Liver (tissue), 9 donors: ENCODE results near the gene CCDC110. TPM values are rescaled to one million over a fixed set of nuclear protein-coding genes. Genes with fewer than 3 reads are reported as not detected.
A peak's percentile ranks its signal among the peaks of the same experiment; 100 is the strongest.

Experiments used
- DNase-seq: peaks from one replicate; pipeline ENCODE4 v3.0.0-alpha.2; 2017; ENCODE audit warnings: low spot score
- H3K27ac ChIP-seq, 2 donors: one replicate each; pipeline ENCODE4 v1.7.0; 2013; ENCODE audit warnings: inconsistent platforms in 2 of 2, low read length in 2 of 2, control low read depth in 1 of 2, low read depth in 1 of 2, mild to moderate bottlenecking in 1 of 2
- H3K27me3 ChIP-seq, 4 donors: one replicate each; pipeline versions ENCODE4 v1.6.1 to v1.7.0; 2013; ENCODE audit warnings: low read length in 3 of 4, inconsistent platforms in 1 of 4, mild to moderate bottlenecking in 1 of 4, moderate library complexity in 1 of 4; ENCODE audit not compliant: control insufficient read depth in 4 of 4, insufficient read depth in 4 of 4
- H3K36me3 ChIP-seq, 4 donors: one replicate each; pipeline versions ENCODE4 v1.6.1 to v1.7.0; 2013; ENCODE audit warnings: low read length in 3 of 4, mild to moderate bottlenecking in 3 of 4, low read depth in 1 of 4, moderate library complexity in 1 of 4; ENCODE audit not compliant: control insufficient read depth in 4 of 4, insufficient read depth in 3 of 4
- H3K4me1 ChIP-seq, 4 donors: one replicate each; pipeline versions ENCODE4 v1.6.1 to v1.7.0; 2013; ENCODE audit warnings: low read length in 3 of 4, mild to moderate bottlenecking in 3 of 4, moderate library complexity in 1 of 4; ENCODE audit not compliant: control insufficient read depth in 4 of 4, insufficient read depth in 4 of 4
- H3K4me3 ChIP-seq, 3 donors: one replicate each; pipeline versions ENCODE4 v1.6.1 to v1.7.0; 2013; ENCODE audit warnings: low read length in 3 of 3, control low read depth in 1 of 3, low read depth in 1 of 3, mild to moderate bottlenecking in 1 of 3
- H3K9ac ChIP-seq, 2 donors: one replicate each; pipeline ENCODE4 v1.7.0; 2013; ENCODE audit warnings: low read length in 2 of 2, mild to moderate bottlenecking in 2 of 2, moderate library complexity in 2 of 2, control low read depth in 1 of 2, low read depth in 1 of 2
- H3K9me3 ChIP-seq, 4 donors: one replicate each; pipeline versions ENCODE4 v1.6.1 to v1.7.0; 2013; ENCODE audit warnings: low read length in 3 of 4; ENCODE audit not compliant: control insufficient read depth in 4 of 4
- CTCF ChIP-seq: fragments of 150-350 bp; IDR thresholded peaks from 2 replicates; pipeline ENCODE4 v1.5.1; 2017; ENCODE audit warnings: improper control_type of control experiment, low read depth, low read length; ENCODE audit not compliant: missing input control
- EGR1 ChIP-seq, 2 donors: IDR thresholded peaks; 2 replicates each; pipeline ENCODE4 v1.6.1; 2016 to 2018; ENCODE audit warnings: antibody characterized with exemption in 2 of 2, low read depth in 2 of 2
- FOXA1 ChIP-seq: IDR thresholded peaks from 2 replicates; pipeline ENCODE4 v1.6.1; 2016; ENCODE audit warnings: antibody characterized with exemption
- FOXA2 ChIP-seq: IDR thresholded peaks from 2 replicates; pipeline ENCODE4 v1.6.1; 2016; ENCODE audit warnings: antibody characterized with exemption
- GABPA ChIP-seq, 2 donors: IDR thresholded peaks in 1 of 2; conservative IDR thresholded peaks in 1 of 2; 2 replicates each; pipeline ENCODE4 v1.6.1; 2016; ENCODE audit warnings: antibody characterized with exemption in 2 of 2, mild to moderate bottlenecking in 1 of 2, moderate library complexity in 1 of 2
- HNF4A ChIP-seq, 2 donors: conservative IDR thresholded peaks; 2 replicates each; pipeline ENCODE4 v1.6.1; 2016; ENCODE audit warnings: antibody characterized with exemption in 2 of 2, mild to moderate bottlenecking in 2 of 2
- HNF4G ChIP-seq: IDR thresholded peaks from 2 replicates; pipeline ENCODE4 v1.6.1; 2016; ENCODE audit warnings: antibody characterized with exemption
- JUND ChIP-seq, 2 donors: IDR thresholded peaks; 2 replicates each; pipeline ENCODE4 v1.6.1; 2016; ENCODE audit warnings: antibody characterized with exemption in 2 of 2
- MAX ChIP-seq: IDR thresholded peaks from 2 replicates; pipeline ENCODE4 v1.6.1; 2016; ENCODE audit warnings: antibody characterized with exemption
- NR2F2 ChIP-seq: IDR thresholded peaks from 2 replicates; pipeline ENCODE4 v1.6.1; 2016; ENCODE audit warnings: antibody characterized with exemption
- REST ChIP-seq: IDR thresholded peaks from 2 replicates; pipeline ENCODE4 v1.6.1; 2016; ENCODE audit warnings: antibody characterized with exemption, mild to moderate bottlenecking
- RXRA ChIP-seq, 2 donors: IDR thresholded peaks; 2 replicates each; pipeline ENCODE4 v1.6.1; 2017 to 2018; ENCODE audit warnings: antibody characterized with exemption in 2 of 2, mild to moderate bottlenecking in 1 of 2
- SP1 ChIP-seq: IDR thresholded peaks from 2 replicates; pipeline ENCODE4 v1.6.1; 2018; ENCODE audit warnings: antibody characterized with exemption, mild to moderate bottlenecking
- TAF1 ChIP-seq: conservative IDR thresholded peaks from 2 replicates; pipeline ENCODE4 v1.6.1; 2016; ENCODE audit warnings: antibody characterized with exemption, mild to moderate bottlenecking
- YY1 ChIP-seq: IDR thresholded peaks from 2 replicates; pipeline ENCODE4 v1.6.1; 2016; ENCODE audit warnings: antibody characterized with exemption, mild to moderate bottlenecking
- WGBS: extraction: QIAGEN DNeasy Blood & Tissue Kit; methylation state at CpG from one replicate; pipeline ENCODE4 v1.1.7; 2013; 5-methylcytosine and 5-hydroxymethylcytosine counted together
- polyA plus RNA-seq, 2 donors: library from polyadenylated mRNA; stranded (reverse) in 1 of 2; unstranded in 1 of 2; fragments of 200-250 nt in 1 of 2; fragments of >200 nt in 1 of 2; fragmentation: Nextera tagmentation in 1 of 2; extraction: Ambion mirVana in 1 of 2; gene quantifications; one replicate each; pipeline versions ENCODE4 v1.2.1 to v1.2.3, GENCODE V29; 2013 to 2015
- total RNA-seq, 2 donors: library from RNA; depleted of rRNA; stranded (reverse); fragments of >200 nt; gene quantifications; one replicate each; pipeline ENCODE4 v1.2.3, GENCODE V29; 2014
- donor health status: healthy.
- donor health status: healthy.
- donor health status: healthy.
- donor health status: healthy.
- donor health status: healthy.

The CCDC110 gene
- total and polyA plus RNA-seq, 4 donors, result 0.45 to 1.5 (median 0.60) TPM; not detected in 1

GRCh38 chr4:185404031-185404430, 67.5 kb downstream of the CCDC110 start:
- no peak overlapping the region for H3K27ac ChIP-seq
- H3K4me3 ChIP-seq, result no peak overlapping the region
- H3K4me1 ChIP-seq, result no peaks in the 10 kb centered on the region
- H3K9ac ChIP-seq, result no peak overlapping the region
- H3K9me3 ChIP-seq, result no peaks in the 10 kb centered on the region
- H3K27me3 ChIP-seq, result no peaks in the 10 kb centered on the region
- DNase-seq, result no peak
- 97% methylated on average over 4 of the region's 4 CpGs for WGBS
- H3K36me3 ChIP-seq, result peaks cover 0 to 45% (median 30%) of the 10 kb centered on the region in 4 donors
- TF ChIP-seq EGR1 (IDR thresholded peaks at IDR 0.05; ENCODE audit: low read depth in 2 of 2), result no peak
- no peak for TF ChIP-seq MAX
- TF ChIP-seq RXRA (IDR thresholded peaks at IDR 0.05), result no peak
- no peak for TF ChIP-seq HNF4G
- no peak for TF ChIP-seq YY1
- no peak for TF ChIP-seq JUND (IDR thresholded peaks at IDR 0.05)

- H3K27me3 ChIP-seq, result no peaks in the 10 kb centered on the region
- WGBS, result 84% methylated on average over 8 of the region's 8 CpGs
- H3K9me3 ChIP-seq, result no peaks in the 10 kb centered on the region
- H3K27ac ChIP-seq, result no peak overlapping the region
- peaks cover 0 to 11% (median 7%) of the 10 kb centered on the region in 4 donors for H3K4me1 ChIP-seq
- DNase-seq, result no peak
- peaks cover 0 to 34% (median 18%) of the 10 kb centered on the region in 4 donors for H3K36me3 ChIP-seq
- TF ChIP-seq MAX (no peak), GABPA (IDR thresholded peaks at IDR 0.05 in 1 of 2, conservative IDR thresholded peaks at IDR 0.05 in 1 of 2) (no peak), RXRA (IDR thresholded peaks at IDR 0.05) (no peak), HNF4G (no peak), HNF4A (conservative IDR thresholded peaks at IDR 0.05) (no peak), EGR1 (IDR thresholded peaks at IDR 0.05; ENCODE audit: low read depth in 2 of 2) (no peak), FOXA1 (no peak), CTCF (no peak)
- no peak overlapping the region for H3K4me3 ChIP-seq
- H3K9ac ChIP-seq, result no peak overlapping the region
Observed at GRCh38 chr4:185399466-185399865, 72.1 kb downstream of the CCDC110 start.

GRCh38 chr4:185398618-185399017, 72.9 kb downstream of the CCDC110 start:
- Histone ChIP-seq H3K27ac (peak overlapping the region in 1 of 2 donors; percentile 10), H3K27me3 (no peaks in the 10 kb centered on the region), H3K36me3 (peaks cover 0 to 34% (median 18%) of the 10 kb centered on the region in 4 donors), H3K9ac (no peak overlapping the region), H3K9me3 (no peaks in the 10 kb centered on the region), H3K4me1 (peaks cover 0 to 11% (median 7%) of the 10 kb centered on the region in 4 donors), H3K4me3 (no peak overlapping the region)
- TF ChIP-seq HNF4A (conservative IDR thresholded peaks at IDR 0.05), result no peak
- no peak for TF ChIP-seq SP1
- no peak for TF ChIP-seq FOXA1
- no peak for TF ChIP-seq NR2F2
- TF ChIP-seq YY1, result no peak
- TF ChIP-seq TAF1, result no peak
- no peak for TF ChIP-seq MAX
- TF ChIP-seq GABPA (IDR thresholded peaks at IDR 0.05 in 1 of 2, conservative IDR thresholded peaks at IDR 0.05 in 1 of 2), result no peak
- no peak for TF ChIP-seq FOXA2
- no peak for TF ChIP-seq HNF4G
- no peak for TF ChIP-seq REST
- WGBS, result 65% methylated on average over 2 of the region's 2 CpGs
- no peak for DNase-seq
